IgD-negative memory B cell (primary cell): Measurements from ENCODE around the gene APOD. TPM values are rescaled to one million over a fixed set of nuclear protein-coding genes. Genes with fewer than 3 reads are reported as not detected.

Experiments
- H3K27ac Mint-ChIP-seq, 3 donors: one replicate each; pipeline ENCODE4 v1.8.0; 2020 to 2022; ENCODE audit warnings: mild to moderate bottlenecking in 3 of 3, mixed read lengths in 3 of 3, moderate library complexity in 1 of 3
- H3K27me3 Mint-ChIP-seq: one replicate; pipeline ENCODE4 v1.8.0; 2021; ENCODE audit warnings: mixed read lengths
- H3K36me3 Mint-ChIP-seq: one replicate; pipeline ENCODE4 v1.8.0; 2020; ENCODE audit warnings: mild to moderate bottlenecking, mixed read lengths
- H3K4me1 Mint-ChIP-seq, 3 donors: one replicate each; pipeline ENCODE4 v1.8.0; 2020 to 2022; ENCODE audit warnings: mixed read lengths in 3 of 3, mild to moderate bottlenecking in 1 of 3
- H3K4me3 Mint-ChIP-seq, 4 donors: one replicate each; pipeline ENCODE4 v1.8.0; 2020 to 2022; ENCODE audit warnings: mild to moderate bottlenecking in 4 of 4, mixed read lengths in 4 of 4, moderate library complexity in 3 of 4
- H3K9me3 Mint-ChIP-seq, 3 donors: one replicate each; pipeline ENCODE4 v1.8.0; 2020 to 2021; ENCODE audit warnings: mixed read lengths in 3 of 3, mild to moderate bottlenecking in 1 of 3
- polyA plus RNA-seq: library from polyadenylated mRNA; unstranded; fragments of 300-500 nt; fragmentation: Illumina TruSeq; gene quantifications from one replicate; pipeline ENCODE4 v1.2.3, GENCODE V29; 2021

Gene APOD
- polyA plus RNA-seq, 1 donor from 2014 or later, result not detected

GRCh38 chr3:195542698-195543499 is 40.8 kb downstream of the APOD start, which contains the start of gene PPP1R2:
PPP1R2 (minus strand) TSS chr3:195543325; CDS start chr3:195543025, 300 bp downstream.
- no peaks in the 10 kb centered on the region for H3K27me3 Mint-ChIP-seq
- H3K9me3 Mint-ChIP-seq, result no peaks in the 10 kb centered on the region
- H3K27ac Mint-ChIP-seq, result peak within 1 kb of the TSS; percentile 86 to 98 (median 97)
- H3K36me3 Mint-ChIP-seq, result no peaks in the 10 kb centered on the region
- H3K4me3 Mint-ChIP-seq, result peak within 1 kb of the TSS; percentile 88 to 97 (median 90)
- H3K4me1 Mint-ChIP-seq, result peaks cover 52 to 59% (median 53%) of the 10 kb centered on the region in 3 donors

- peak overlapping the region; percentile 86 to 98 (median 97) for H3K27ac Mint-ChIP-seq
- no peaks in the 10 kb centered on the region for H3K9me3 Mint-ChIP-seq
- H3K4me3 Mint-ChIP-seq, result peak overlapping the region; percentile 88 to 97 (median 90)
- no peaks in the 10 kb centered on the region for H3K36me3 Mint-ChIP-seq
- H3K4me1 Mint-ChIP-seq, result peaks cover 54 to 62% (median 55%) of the 10 kb centered on the region in 3 donors
- no peaks in the 10 kb centered on the region for H3K27me3 Mint-ChIP-seq
These were observed 41.4 kb downstream of the APOD start for GRCh38 chr3:195542316-195542697.

- no peaks in the 10 kb centered on the region for H3K9me3 Mint-ChIP-seq
- H3K27ac Mint-ChIP-seq, result peak overlapping the region; percentile 30 to 96 (median 81)
- no peaks in the 10 kb centered on the region for H3K27me3 Mint-ChIP-seq
- no peaks in the 10 kb centered on the region for H3K36me3 Mint-ChIP-seq
- peak overlapping the region; percentile 88 to 97 (median 90) for H3K4me3 Mint-ChIP-seq
- peaks cover 47 to 56% (median 50%) of the 10 kb centered on the region in 3 donors for H3K4me1 Mint-ChIP-seq
These were observed 43.2 kb downstream of the APOD start for GRCh38 chr3:195540511-195540910.

GRCh38 chr3:195540027-195540426 is 43.7 kb downstream of the APOD start:
- no peaks in the 10 kb centered on the region for H3K36me3 Mint-ChIP-seq
- peak overlapping the region; percentile 36 to 96 (median 81) for H3K27ac Mint-ChIP-seq
- peak overlapping the region; percentile 88 to 97 (median 90) for H3K4me3 Mint-ChIP-seq
- H3K27me3 Mint-ChIP-seq, result no peaks in the 10 kb centered on the region
- no peaks in the 10 kb centered on the region for H3K9me3 Mint-ChIP-seq
- peaks cover 51 to 58% (median 51%) of the 10 kb centered on the region in 3 donors for H3K4me1 Mint-ChIP-seq

- H3K4me1 Mint-ChIP-seq, result peaks cover 55 to 61% (median 56%) of the 10 kb centered on the region in 3 donors
- H3K9me3 Mint-ChIP-seq, result no peaks in the 10 kb centered on the region
- H3K27ac Mint-ChIP-seq, result peak overlapping the region in 2 of 3 donors; percentile 36 to 41
- peak overlapping the region; percentile 8 to 97 (median 74) for H3K4me3 Mint-ChIP-seq
- H3K36me3 Mint-ChIP-seq, result peaks cover 2% of the 10 kb centered on the region
- H3K27me3 Mint-ChIP-seq, result no peaks in the 10 kb centered on the region
These were observed 44.3 kb downstream of the APOD start for GRCh38 chr3:195539479-195539878.

- Mint-ChIP-seq H3K36me3 (peaks cover 2% of the 10 kb centered on the region), H3K27me3 (no peaks in the 10 kb centered on the region), H3K4me3 (peak overlapping the region; percentile 6 to 76 (median 34)), H3K27ac (peak overlapping the region in 2 of 3 donors; percentile 25 to 65), H3K4me1 (peaks cover 62 to 72% (median 63%) of the 10 kb centered on the region in 3 donors), H3K9me3 (no peaks in the 10 kb centered on the region)
These were observed 45.7 kb downstream of the APOD start for GRCh38 chr3:195537995-195538394.

- no peaks in the 10 kb centered on the region for H3K9me3 Mint-ChIP-seq
- no peaks in the 10 kb centered on the region for H3K27me3 Mint-ChIP-seq
- H3K27ac Mint-ChIP-seq, result peak overlapping the region in 1 of 3 donors; percentile 37
- H3K4me1 Mint-ChIP-seq, result peaks cover 50 to 72% (median 65%) of the 10 kb centered on the region in 3 donors
- peaks cover 2% of the 10 kb centered on the region for H3K36me3 Mint-ChIP-seq
- peak overlapping the region in 2 of 4 donors; percentile 13 to 77 for H3K4me3 Mint-ChIP-seq
These were observed 48.4 kb downstream of the APOD start for GRCh38 chr3:195535293-195535692.

- Mint-ChIP-seq H3K4me1 (peaks cover 32 to 54% (median 44%) of the 10 kb centered on the region in 3 donors), H3K27ac (peak overlapping the region in 1 of 3 donors; percentile 39), H3K4me3 (peak overlapping the region in 2 of 4 donors; percentile 4 to 63), H3K9me3 (no peaks in the 10 kb centered on the region), H3K27me3 (no peaks in the 10 kb centered on the region), H3K36me3 (peaks cover 2% of the 10 kb centered on the region)
These were observed 50.9 kb downstream of the APOD start for GRCh38 chr3:195532834-195533233.

GRCh38 chr3:195532345-195532744 is 51.4 kb downstream of the APOD start:
- Mint-ChIP-seq H3K27ac (peak overlapping the region in 1 of 3 donors; percentile 80), H3K27me3 (no peaks in the 10 kb centered on the region), H3K4me1 (peaks cover 28 to 49% (median 39%) of the 10 kb centered on the region in 3 donors), H3K9me3 (no peaks in the 10 kb centered on the region), H3K4me3 (no peak overlapping the region), H3K36me3 (peaks cover 2% of the 10 kb centered on the region)

GRCh38 chr3:195531683-195532082 is 52.1 kb downstream of the APOD start:
- H3K36me3 Mint-ChIP-seq, result peaks cover 2% of the 10 kb centered on the region
- H3K4me1 Mint-ChIP-seq, result peaks cover 28 to 48% (median 39%) of the 10 kb centered on the region in 3 donors
- H3K4me3 Mint-ChIP-seq, result no peak overlapping the region
- H3K27ac Mint-ChIP-seq, result peak overlapping the region in 2 of 3 donors; percentile 40 to 80
- H3K9me3 Mint-ChIP-seq, result no peaks in the 10 kb centered on the region
- H3K27me3 Mint-ChIP-seq, result no peaks in the 10 kb centered on the region

GRCh38 chr3:195526492-195526891 is 57.2 kb downstream of the APOD start:
- Mint-ChIP-seq H3K9me3 (no peaks in the 10 kb centered on the region), H3K27ac (no peak overlapping the region), H3K27me3 (no peaks in the 10 kb centered on the region), H3K4me3 (no peak overlapping the region), H3K36me3 (no peaks in the 10 kb centered on the region), H3K4me1 (peaks cover 17 to 18% (median 18%) of the 10 kb centered on the region in 3 donors)

- Mint-ChIP-seq H3K36me3 (no peaks in the 10 kb centered on the region), H3K9me3 (no peaks in the 10 kb centered on the region), H3K4me1 (peaks cover 13 to 18% (median 14%) of the 10 kb centered on the region in 3 donors), H3K27ac (peak overlapping the region in 1 of 3 donors; percentile 78), H3K4me3 (no peak overlapping the region), H3K27me3 (no peaks in the 10 kb centered on the region)
These were observed 59.4 kb downstream of the APOD start for GRCh38 chr3:195524171-195524896.

GRCh38 chr3:195522254-195523023 is 61.3 kb downstream of the APOD start:
- peaks cover 13 to 18% (median 14%) of the 10 kb centered on the region in 3 donors for H3K4me1 Mint-ChIP-seq
- H3K27ac Mint-ChIP-seq, result peak overlapping the region; percentile 10 to 69 (median 67)
- H3K4me3 Mint-ChIP-seq, result no peak overlapping the region
- H3K36me3 Mint-ChIP-seq, result no peaks in the 10 kb centered on the region
- no peaks in the 10 kb centered on the region for H3K9me3 Mint-ChIP-seq
- H3K27me3 Mint-ChIP-seq, result no peaks in the 10 kb centered on the region
